OCI-LY7 (cell line): ENCODE results near the gene TVP23A. TPM values are rescaled to one million over a fixed set of nuclear protein-coding genes. Genes with fewer than 3 reads are reported as not detected.

ENCODE experiments used
- BruUV-seq: library from RNA; stranded (reverse); fragments of 400-500 nt; replicated peaks from 2 replicates; lab custom pipeline; 2021; lab: Mats Ljungman, UMichigan
- CTCF ChIA-PET: fragments of 300-600 bp; sonication (Branson Sonifier 250); formaldehyde crosslinking; loops from one replicate; lab custom pipeline; 2022; ENCODE audit warnings: antibody characterized with exemption; ENCODE audit not compliant: unreplicated experiment; lab: Charles Lee
- POLR2A ChIA-PET: fragments of 300-600 bp; sonication (Branson Sonifier 250); formaldehyde crosslinking; loops from one replicate; lab custom pipeline; 2022; ENCODE audit warnings: antibody characterized with exemption; lab: Charles Lee
- DNase-seq: peaks from one replicate; pipeline ENCODE4 v3.0.0-alpha.2; 2015; ENCODE audit warnings: low spot score
- H2AFZ ChIP-seq: fragments of 200-600 bp; sonication (generic), shearing (Covaris generic); 2 replicates; pipeline ENCODE4 v1.6.1; 2014; ENCODE audit warnings: mild to moderate bottlenecking, antibody characterized with exemption, low read length, moderate library complexity
- H3K27ac ChIP-seq: fragments of 200-600 bp; sonication (generic); 2 replicates; pipeline ENCODE4 v1.5.1; 2014; ENCODE audit warnings: mixed run types, low read depth, mild to moderate bottlenecking, moderate library complexity, low read length, inconsistent platforms; ENCODE audit not compliant: poor library complexity, severe bottlenecking
- H3K36me3 ChIP-seq: fragments of 200-600 bp; sonication (generic); 2 replicates; pipeline ENCODE4 v1.6.1; 2014; ENCODE audit warnings: mild to moderate bottlenecking, antibody characterized with exemption, low read length, moderate library complexity, mixed read lengths; ENCODE audit not compliant: insufficient read depth
- H3K4me1 ChIP-seq: fragments of 200-600 bp; sonication (generic); 2 replicates; pipeline ENCODE4 v1.5.1; 2014; ENCODE audit warnings: mild to moderate bottlenecking, low read length; ENCODE audit not compliant: insufficient read depth, poor library complexity, severe bottlenecking
- H3K4me2 ChIP-seq: fragments of 200-600 bp; sonication (generic); 2 replicates; pipeline ENCODE4 v1.6.1; 2014; ENCODE audit warnings: mild to moderate bottlenecking, low read length
- H3K4me3 ChIP-seq: fragments of 200-600 bp; sonication (generic); 2 replicates; pipeline ENCODE4 v1.5.1; 2014; ENCODE audit warnings: mild to moderate bottlenecking, low read depth, low read length; ENCODE audit not compliant: poor library complexity, severe bottlenecking
- H3K79me2 ChIP-seq: fragments of 200-600 bp; sonication (generic); 2 replicates; pipeline ENCODE4 v1.6.1; 2016; ENCODE audit warnings: low read depth, mild to moderate bottlenecking, low read length, moderate library complexity, mixed read lengths; ENCODE audit not compliant: insufficient read depth
- H3K9me2 ChIP-seq: fragments of 200-600 bp; sonication (generic); 2 replicates; pipeline ENCODE4 v1.6.1; 2016; ENCODE audit warnings: mild to moderate bottlenecking, low read length, mixed read lengths; ENCODE audit not compliant: insufficient read depth
- H3K9me3 ChIP-seq: fragments of 200-600 bp; sonication (generic); 2 replicates; pipeline ENCODE4 v1.6.1; 2014; ENCODE audit warnings: mild to moderate bottlenecking, mixed run types, low read length, mixed read lengths
- H4K20me1 ChIP-seq: fragments of 200-600 bp; sonication (generic); 2 replicates; pipeline ENCODE4 v1.6.1; 2014; ENCODE audit warnings: mild to moderate bottlenecking, antibody characterized with exemption, low read length, moderate library complexity, mixed read lengths; ENCODE audit not compliant: insufficient read depth
- CTCF ChIP-seq: fragments of 200-600 bp; sonication (generic); conservative IDR thresholded peaks from 2 replicates; pipeline ENCODE4 v1.5.1; 2014; ENCODE audit warnings: mild to moderate bottlenecking, antibody characterized with exemption, low read length, moderate library complexity, mixed read lengths
- EZH2phosphoT487 ChIP-seq: fragments of 200-600 bp; sonication (generic); IDR thresholded peaks from 2 replicates; pipeline ENCODE4 v1.6.1; 2018; ENCODE audit warnings: low read depth, borderline replicate concordance, mild to moderate bottlenecking, mixed run types, antibody characterized with exemption, low read length, moderate library complexity, mixed read lengths
- intact Hi-C: fragments of 100-400 bp; cut with micrococcal nuclease; formaldehyde crosslinking; loops from one replicate; pipeline ENCODE4 v1.10.0; 2022; ENCODE audit not compliant: unreplicated experiment
- total RNA-seq, 2 experiments: library from RNA; depleted of rRNA in 1 of 2; stranded (reverse); fragments of >200 nt in 1 of 2; shearing (Covaris generic) in 1 of 2; gene quantifications; 2 replicates each; pipeline ENCODE4 v1.2.3, GENCODE V29; 2014 to 2022

The TVP23A gene
- total RNA-seq, 2 experiments from 2014 or later: 0.57 TPM; not detected in 1

DNA sequence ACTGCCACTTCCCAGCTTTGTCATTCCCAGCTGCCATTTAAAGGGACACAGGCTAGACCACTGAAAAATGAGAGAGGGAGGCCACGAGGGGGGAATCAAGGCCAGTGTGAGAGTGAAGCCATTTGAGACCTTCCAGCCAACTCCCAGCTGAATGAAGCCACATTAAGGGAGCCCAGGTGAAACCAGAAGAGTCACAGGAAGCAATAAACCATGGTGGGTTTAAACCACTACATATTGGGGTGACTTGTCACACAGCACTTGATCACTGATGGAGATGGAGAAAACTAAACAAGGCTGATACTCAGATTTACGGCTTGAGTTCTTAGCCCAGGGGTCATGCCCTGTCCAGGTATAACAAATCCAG is 77.8 kb downstream of the TVP23A start:
- H3K4me2 ChIP-seq: no peak overlapping the region
- no peak overlapping the region for H3K4me3 ChIP-seq
- H3K4me1 ChIP-seq: peaks cover 53% of the 10 kb centered on the region
- DNase-seq: no peak
- no peaks in the 10 kb centered on the region for H3K9me2 ChIP-seq
- H3K79me2 ChIP-seq: peaks cover 6% of the 10 kb centered on the region; the same call in 1 of the 2 replicates
- no TSS peak for BruUV-seq
- TF ChIP-seq EZH2phosphoT487 (no peak), CTCF (no peak)
- ChIA-PET POLR2A (interaction anchor here (0.7 kb wide), 1 partner anchor 129 kb away, joined by 3 read pairs; no protein-coding TSS in a partner anchor), CTCF (no interaction called here)
- H2AFZ ChIP-seq: no peak overlapping the region
- intact Hi-C loops: loop anchor here (10.0 kb wide), 1 partner anchor 1646 kb away; the partner anchor contains the start of gene HAPSTR1
- no peaks in the 10 kb centered on the region for H3K9me3 ChIP-seq
- peaks cover 2% of the 10 kb centered on the region; the same call in 1 of the 2 replicates for H3K36me3 ChIP-seq
- H4K20me1 ChIP-seq: no peaks in the 10 kb centered on the region
- no peak overlapping the region for H3K27ac ChIP-seq

DNA sequence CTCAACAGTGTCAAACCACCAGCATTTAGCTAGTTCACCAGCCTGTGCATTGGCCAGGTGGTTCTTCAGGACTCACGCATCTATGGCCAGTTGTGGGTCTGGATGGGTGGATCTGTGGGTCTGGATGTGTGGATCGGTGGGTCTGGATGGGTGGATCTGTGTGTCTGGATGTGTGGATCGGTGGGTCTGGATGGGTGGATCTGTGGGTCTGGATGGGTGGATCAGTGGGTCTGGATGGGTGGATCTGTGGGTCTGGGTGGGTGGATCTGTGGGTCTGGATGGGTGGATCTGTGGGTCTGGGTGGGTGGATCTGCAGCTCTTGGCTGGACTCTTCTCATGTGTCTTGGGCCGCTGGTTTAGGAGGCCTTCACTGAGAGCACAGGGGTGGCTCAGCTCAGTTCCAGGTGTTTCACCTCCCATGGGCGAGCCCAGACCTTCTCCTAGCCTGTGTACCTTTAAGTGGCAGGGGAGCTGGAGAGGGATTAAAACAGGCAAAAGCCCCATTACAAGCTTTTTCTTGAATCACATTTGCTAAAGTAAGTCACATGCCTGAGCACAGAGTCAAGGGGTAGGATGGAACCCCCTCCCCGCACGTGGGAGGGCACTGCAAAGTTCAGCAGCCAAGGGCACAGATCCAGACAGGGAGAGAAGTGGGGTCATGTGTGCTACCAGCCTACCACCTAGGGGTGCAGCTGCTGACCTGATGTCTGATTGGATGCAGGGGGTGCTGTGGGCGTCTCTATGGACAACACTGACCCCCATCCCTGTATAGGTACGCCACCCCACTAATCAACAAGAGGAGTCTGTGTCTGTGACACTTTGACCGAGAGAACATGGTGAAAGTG is 78.4 kb downstream of the TVP23A start:
- ChIA-PET POLR2A (interaction anchor here (0.7 to 0.8 kb wide), 2 partner anchors 130 to 137 kb away, joined by 3 read pairs; partner anchors contain the start of gene CIITA), CTCF (interaction anchor here (0.6 kb wide), 1 partner anchor 426 kb away, joined by 3 read pairs; no protein-coding TSS in a partner anchor)
- Histone ChIP-seq H4K20me1 (no peaks in the 10 kb centered on the region), H3K36me3 (no peaks in the 10 kb centered on the region), H3K9me2 (no peaks in the 10 kb centered on the region), H3K4me2 (no peak overlapping the region), H3K4me1 (peaks cover 53% of the 10 kb centered on the region), H3K79me2 (peaks cover 6% of the 10 kb centered on the region; the same call in 1 of the 2 replicates), H3K27ac (no peak overlapping the region), H3K4me3 (no peak overlapping the region), H2AFZ (no peak overlapping the region), H3K9me3 (no peaks in the 10 kb centered on the region)
- TF ChIP-seq CTCF: no peak
- no peak for TF ChIP-seq EZH2phosphoT487
- BruUV-seq: no TSS peak
- DNase-seq: no peak
- intact Hi-C loops: loop anchor here (5.0 to 10.0 kb wide), 3 partner anchors 353 to 1645 kb away; partner anchors contain the start of genes ATF7IP2 and HAPSTR1
